Smooth muscle cell (in vitro differentiated cells): ENCODE data around the gene UIMC1. TPM values are rescaled to one million over a fixed set of nuclear protein-coding genes. Genes with fewer than 3 reads are reported as not detected.
"Not testable (repeated sequence)": the region's sequence is repeated elsewhere in the genome, so short reads cannot be mapped to it uniquely, and the experiment has no call there.

ENCODE experiments used
- DNase-seq: peaks from one replicate; lab custom pipeline; 2025; ENCODE audit not compliant: unreplicated experiment; lab: John Stamatoyannopoulos, UW
- H2AFZ ChIP-seq: fragments of 200-600 bp; sonication (generic); 2 replicates; pipeline ENCODE4 v1.6.0; 2016; ENCODE audit warnings: antibody characterized with exemption, low read depth, mild to moderate bottlenecking
- H3F3A ChIP-seq: fragments of 200-600 bp; sonication (generic); 2 replicates; pipeline ENCODE4 v1.6.0; 2017; ENCODE audit warnings: antibody characterized with exemption, low read depth
- H3K27ac ChIP-seq: fragments of 200-600 bp; sonication (generic); 2 replicates; pipeline ENCODE4 v1.5.1; 2016; ENCODE audit warnings: low read depth, mild to moderate bottlenecking
- H3K27me3 ChIP-seq: fragments of 200-600 bp; sonication (generic); 2 replicates; pipeline ENCODE4 v1.6.1; 2016; ENCODE audit warnings: low read depth, mild to moderate bottlenecking
- H3K36me3 ChIP-seq: fragments of 200-600 bp; sonication (generic); 2 replicates; pipeline ENCODE4 v1.5.1; 2016; ENCODE audit warnings: low read depth
- H3K4me1 ChIP-seq: fragments of 200-600 bp; sonication (generic); 2 replicates; pipeline ENCODE4 v1.5.1; 2016; ENCODE audit warnings: low read depth
- H3K4me2 ChIP-seq: fragments of 200-600 bp; sonication (generic); 2 replicates; pipeline ENCODE4 v1.6.0; 2016; ENCODE audit warnings: mild to moderate bottlenecking
- H3K4me3 ChIP-seq: fragments of 200-600 bp; sonication (generic); 2 replicates; pipeline ENCODE4 v1.5.1; 2016; ENCODE audit warnings: mild to moderate bottlenecking
- H3K79me2 ChIP-seq: fragments of 200-600 bp; sonication (generic); 2 replicates; pipeline ENCODE4 v1.6.0; 2016; ENCODE audit warnings: low read depth, mild to moderate bottlenecking
- H3K9ac ChIP-seq: fragments of 200-600 bp; sonication (generic); 2 replicates; pipeline ENCODE4 v1.6.0; 2016; ENCODE audit warnings: low read depth
- H3K9me3 ChIP-seq: fragments of 200-600 bp; sonication (generic); replicated peaks from 2 replicates; pipeline ENCODE4 v1.5.1; 2016; ENCODE audit warnings: low read depth
- H4K20me1 ChIP-seq: fragments of 200-600 bp; sonication (generic); 2 replicates; pipeline ENCODE4 v1.6.0; 2016; ENCODE audit warnings: low read depth
- CTCF ChIP-seq: fragments of 200-600 bp; sonication (generic); IDR thresholded peaks from 2 replicates; pipeline ENCODE4 v1.5.1; 2017; ENCODE audit warnings: borderline replicate concordance, mild to moderate bottlenecking, antibody characterized with exemption; ENCODE audit not compliant: insufficient read depth, poor library complexity, severe bottlenecking
- WGBS: methylation state at CpG from one replicate; pipeline ENCODE4 v1.1.7; 2016; ENCODE audit warnings: low lambda C conversion rate; 5-methylcytosine and 5-hydroxymethylcytosine counted together
- polyA plus RNA-seq: library from polyadenylated mRNA; unstranded; fragments of >200 nt; fragmentation: Nextera tagmentation; extraction: Ambion mirVana; gene quantifications from 2 replicates; pipeline ENCODE4 v1.2.1, GENCODE V29; 2016
- total RNA-seq: library from RNA; depleted of rRNA; stranded (reverse); fragments of >200 nt; gene quantifications from 2 replicates; pipeline ENCODE4 v1.2.3, GENCODE V29; 2014

The UIMC1 gene
- total and polyA plus RNA-seq, 2 experiments from 2014 or later = 12.1 to 19.9 TPM

GRCh38 chr5:176995122-176995490, 11.5 kb downstream of the UIMC1 start:
- no peaks in the 10 kb centered on the region for H3K27me3 ChIP-seq
- 63% methylated on average over 3 of the region's 3 CpGs for WGBS
- H3K4me1 ChIP-seq = no peaks in the 10 kb centered on the region
- H3K79me2 ChIP-seq = peaks cover 79% of the 10 kb centered on the region
- H3K9me3 ChIP-seq = no peaks in the 10 kb centered on the region
- TF ChIP-seq CTCF = no peak
- no peaks in the 10 kb centered on the region for H3K36me3 ChIP-seq
- H3K27ac ChIP-seq = peak overlapping the region; percentile 51
- H3K9ac ChIP-seq = no peak overlapping the region
- peaks cover 11% of the 10 kb centered on the region for H3F3A ChIP-seq
- peak overlapping the region; percentile 20 for H3K4me2 ChIP-seq
- no peak for DNase-seq
- no peak overlapping the region for H3K4me3 ChIP-seq
- H4K20me1 ChIP-seq = peaks cover 100% of the 10 kb centered on the region
- no peak overlapping the region for H2AFZ ChIP-seq

- H3K27me3 ChIP-seq = no peaks in the 10 kb centered on the region
- peak overlapping the region; percentile 20 for H3K4me2 ChIP-seq
- DNase-seq = no peak
- no peaks in the 10 kb centered on the region for H3K9me3 ChIP-seq
- peak overlapping the region; percentile 51 for H3K27ac ChIP-seq
- WGBS = 69% methylated on average over 7 of the region's 7 CpGs
- peak overlapping the region; percentile 6 for H3K4me3 ChIP-seq
- peaks cover 79% of the 10 kb centered on the region for H3K79me2 ChIP-seq
- no peak overlapping the region for H2AFZ ChIP-seq
- no peaks in the 10 kb centered on the region for H3K4me1 ChIP-seq
- H3F3A ChIP-seq = peaks cover 11% of the 10 kb centered on the region
- peaks cover 100% of the 10 kb centered on the region for H4K20me1 ChIP-seq
- no peaks in the 10 kb centered on the region for H3K36me3 ChIP-seq
- no peak overlapping the region for H3K9ac ChIP-seq
- no peak for TF ChIP-seq CTCF
Measured at GRCh38 chr5:176994460-176995121, 12.0 kb downstream of the UIMC1 start.

- WGBS = 78% methylated on average over 3 of the region's 3 CpGs
- H3K9ac ChIP-seq, H3K27ac ChIP-seq, H3K4me2 ChIP-seq, H3K36me3 ChIP-seq, H3K4me3 ChIP-seq, DNase-seq, H3K4me1 ChIP-seq, H2AFZ ChIP-seq, H3K27me3 ChIP-seq, H3K9me3 ChIP-seq: not testable (repeated sequence)
- H4K20me1 ChIP-seq = peaks cover 100% of the 10 kb centered on the region
- H3K79me2 ChIP-seq = peaks cover 80% of the 10 kb centered on the region
- H3F3A ChIP-seq = peaks cover 11% of the 10 kb centered on the region
Measured at GRCh38 chr5:176993081-176993480, 13.5 kb downstream of the UIMC1 start.

- WGBS = 98% methylated on average over 3 of the region's 3 CpGs
- Histone ChIP-seq H3K4me1 (no peaks in the 10 kb centered on the region), H3K79me2 (peaks cover 81% of the 10 kb centered on the region), H3K27me3 (no peaks in the 10 kb centered on the region), H3K9ac (no peak overlapping the region), H3K9me3 (no peaks in the 10 kb centered on the region), H4K20me1 (peaks cover 82% of the 10 kb centered on the region), H2AFZ (no peak overlapping the region), H3K4me2 (no peak overlapping the region), H3K36me3 (no peaks in the 10 kb centered on the region), H3K27ac (no peak overlapping the region), H3K4me3 (no peak overlapping the region), H3F3A (no peaks in the 10 kb centered on the region)
- DNase-seq = no peak
- no peak for TF ChIP-seq CTCF
Measured at GRCh38 chr5:176987583-176987982, 19.0 kb downstream of the UIMC1 start.
